Measurements from ENCODE around the gene BANK1.

The BANK1 gene

DNA sequence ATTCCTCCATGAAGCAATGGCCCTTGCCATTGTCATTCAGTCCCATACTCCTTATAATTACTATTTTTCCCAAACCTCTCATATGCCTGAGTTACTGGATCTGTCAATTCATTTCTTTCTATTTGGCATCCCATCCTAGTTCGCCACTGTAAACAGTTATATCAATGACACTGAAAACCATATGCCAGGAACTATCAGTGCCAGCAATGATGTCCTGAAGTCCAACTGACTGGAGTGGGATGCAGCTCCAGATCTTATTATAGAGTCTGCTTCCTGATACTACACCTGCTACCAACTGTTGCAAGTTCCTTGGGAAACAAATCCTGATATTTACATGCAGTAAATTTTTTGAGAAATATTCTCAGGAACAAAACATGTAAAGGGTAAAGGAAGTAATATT is 27.0 kb upstream of the BANK1 start:
- TF ChIP-seq, protein P1, sequence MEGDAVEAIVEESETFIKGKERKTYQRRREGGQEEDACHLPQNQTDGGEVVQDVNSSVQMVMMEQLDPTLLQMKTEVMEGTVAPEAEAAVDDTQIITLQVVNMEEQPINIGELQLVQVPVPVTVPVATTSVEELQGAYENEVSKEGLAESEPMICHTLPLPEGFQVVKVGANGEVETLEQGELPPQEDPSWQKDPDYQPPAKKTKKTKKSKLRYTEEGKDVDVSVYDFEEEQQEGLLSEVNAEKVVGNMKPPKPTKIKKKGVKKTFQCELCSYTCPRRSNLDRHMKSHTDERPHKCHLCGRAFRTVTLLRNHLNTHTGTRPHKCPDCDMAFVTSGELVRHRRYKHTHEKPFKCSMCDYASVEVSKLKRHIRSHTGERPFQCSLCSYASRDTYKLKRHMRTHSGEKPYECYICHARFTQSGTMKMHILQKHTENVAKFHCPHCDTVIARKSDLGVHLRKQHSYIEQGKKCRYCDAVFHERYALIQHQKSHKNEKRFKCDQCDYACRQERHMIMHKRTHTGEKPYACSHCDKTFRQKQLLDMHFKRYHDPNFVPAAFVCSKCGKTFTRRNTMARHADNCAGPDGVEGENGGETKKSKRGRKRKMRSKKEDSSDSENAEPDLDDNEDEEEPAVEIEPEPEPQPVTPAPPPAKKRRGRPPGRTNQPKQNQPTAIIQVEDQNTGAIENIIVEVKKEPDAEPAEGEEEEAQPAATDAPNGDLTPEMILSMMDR (IDR thresholded peaks at IDR 0.05; ENCODE audit: insufficient read depth, low read depth, low read length, missing control alignments), result no peak
- H3K4me3 ChIP-seq (ENCODE audit: low read depth, low read length), result no peak overlapping the region
- DNase-seq (ENCODE audit: low read depth), result no peak

GRCh38 chr4:101774807-101775206 is 15.7 kb upstream of the BANK1 start:
- H3K4me3 ChIP-seq (ENCODE audit: low read depth, low read length), result no peak overlapping the region
- TF ChIP-seq, protein P1 (IDR thresholded peaks at IDR 0.05; ENCODE audit: insufficient read depth, low read depth, low read length, missing control alignments), result no peak
- no peak for DNase-seq (ENCODE audit: low read depth)

GRCh38 chr4:101777431-101777830 is 13.1 kb upstream of the BANK1 start:
- no peak for DNase-seq (ENCODE audit: low read depth)
- no peak overlapping the region for H3K4me3 ChIP-seq (ENCODE audit: low read depth, low read length)
- TF ChIP-seq, protein P1 (IDR thresholded peaks at IDR 0.05; ENCODE audit: insufficient read depth, low read depth, low read length, missing control alignments), result no peak

GRCh38 chr4:101780284-101780683 is 10.2 kb upstream of the BANK1 start:
- no peak overlapping the region for H3K4me3 ChIP-seq (ENCODE audit: low read depth, low read length)
- DNase-seq (ENCODE audit: low read depth), result no peak
- TF ChIP-seq, protein P1 (IDR thresholded peaks at IDR 0.05; ENCODE audit: insufficient read depth, low read depth, low read length, missing control alignments), result no peak

DNA sequence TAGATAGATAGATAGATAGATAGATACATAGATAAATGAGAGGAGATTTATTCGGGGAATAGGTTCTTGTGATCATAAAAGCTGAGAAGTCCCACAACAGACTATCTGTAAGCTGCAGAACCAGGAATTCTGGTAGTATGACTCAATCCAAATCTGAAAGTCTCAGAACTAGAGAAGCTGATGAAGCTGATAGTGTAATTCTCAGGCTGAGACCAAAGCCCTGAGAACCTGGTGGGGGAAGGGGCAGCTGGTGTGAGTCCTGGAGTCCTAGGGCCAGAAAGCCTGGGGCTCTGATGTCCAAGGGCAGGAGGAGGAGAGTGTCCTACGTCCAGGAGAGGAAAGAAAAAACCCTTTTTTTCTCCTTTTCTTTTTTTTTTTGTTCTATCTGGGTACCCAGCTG is 8.0 kb upstream of the BANK1 start:
- TF ChIP-seq, protein P1 (IDR thresholded peaks at IDR 0.05; ENCODE audit: insufficient read depth, low read depth, low read length, missing control alignments), result no peak
- DNase-seq (ENCODE audit: low read depth), result no peak
- H3K4me3 ChIP-seq (ENCODE audit: low read depth, low read length), result no peak overlapping the region

- DNase-seq (ENCODE audit: low read depth), result no peak
- TF ChIP-seq, protein P1 (IDR thresholded peaks at IDR 0.05; ENCODE audit: insufficient read depth, low read depth, low read length, missing control alignments), result no peak
- H3K4me3 ChIP-seq (ENCODE audit: low read depth, low read length), result no peak overlapping the region
Observed at GRCh38 chr4:101784957-101785356, 5.6 kb upstream of the BANK1 start.

DNA sequence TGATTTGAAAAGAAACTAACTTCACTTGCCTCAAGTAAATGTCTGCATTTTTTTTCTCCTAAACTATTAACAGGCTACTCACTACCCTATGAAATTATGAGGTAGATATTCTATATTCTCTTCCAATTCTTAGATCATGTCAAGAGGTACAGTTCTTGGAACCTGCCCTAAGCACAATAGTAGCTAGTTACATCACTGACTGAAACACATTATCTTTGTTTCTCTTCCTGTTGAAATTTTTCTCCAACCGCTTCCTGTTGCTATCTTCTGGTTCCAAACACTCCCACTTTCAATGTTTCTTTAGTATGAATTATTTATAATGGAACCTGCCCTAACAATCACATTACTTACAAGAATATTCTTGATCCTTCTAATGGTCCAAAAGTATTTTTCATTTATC is 5.0 kb upstream of the BANK1 start:
- TF ChIP-seq, protein P1 (IDR thresholded peaks at IDR 0.05; ENCODE audit: insufficient read depth, low read depth, low read length, missing control alignments), result no peak
- DNase-seq (ENCODE audit: low read depth), result no peak
- no peak overlapping the region for H3K4me3 ChIP-seq (ENCODE audit: low read depth, low read length)
